Type B pancreatic cell (in vitro differentiated cells): Measurements from ENCODE around the gene D2HGDH. TPM values are rescaled to one million over a fixed set of nuclear protein-coding genes. Genes with fewer than 3 reads are reported as not detected.

Source experiments
- DNase-seq: peaks from one replicate; pipeline ENCODE4 v3.0.0; 2021; ENCODE audit warnings: mixed read lengths; ENCODE audit not compliant: unreplicated experiment; ENCODE audit errors: extremely low spot score
- H3K27ac Mint-ChIP-seq: 2 replicates; pipeline ENCODE4 v1.8.0; 2021; ENCODE audit warnings: mild to moderate bottlenecking, mixed read lengths
- H3K27me3 Mint-ChIP-seq: 2 replicates; pipeline ENCODE4 v1.8.0; 2021; ENCODE audit warnings: mixed read lengths
- H3K36me3 Mint-ChIP-seq: 2 replicates; pipeline ENCODE4 v1.8.0; 2021; ENCODE audit warnings: mixed read lengths
- H3K4me1 Mint-ChIP-seq: one replicate; pipeline ENCODE4 v1.8.0; 2021; ENCODE audit warnings: mixed read lengths; ENCODE audit not compliant: unreplicated experiment
- H3K4me3 Mint-ChIP-seq: 2 replicates; pipeline ENCODE4 v1.8.0; 2021; ENCODE audit warnings: mild to moderate bottlenecking, mixed read lengths
- H3K9me3 Mint-ChIP-seq: 2 replicates; pipeline ENCODE4 v1.8.0; 2021; ENCODE audit warnings: mixed read lengths
- CTCF ChIP-seq: fragments of 200-600 bp; sonication (generic); conservative IDR thresholded peaks from 2 replicates; pipeline ENCODE4 v1.5.0; 2021; ENCODE audit warnings: antibody characterized with exemption, mild to moderate bottlenecking
- total RNA-seq: library from RNA; stranded (reverse); gene quantifications from 2 replicates; pipeline ENCODE4 v1.2.1, GENCODE V29; 2021; ENCODE audit warnings: low replicate concordance

D2HGDH gene
- total RNA-seq, 1 donor from 2014 or later: 36.0 TPM

GRCh38 chr2:241751776-241752175 lies 17.3 kb downstream of the D2HGDH start:
- H3K36me3 Mint-ChIP-seq: peaks cover 8% of the 10 kb centered on the region
- H3K4me1 Mint-ChIP-seq: no peaks in the 10 kb centered on the region
- no peaks in the 10 kb centered on the region for H3K9me3 Mint-ChIP-seq
- no peak overlapping the region for H3K27ac Mint-ChIP-seq
- TF ChIP-seq CTCF: no peak
- no peak for DNase-seq
- no peaks in the 10 kb centered on the region for H3K27me3 Mint-ChIP-seq
- no peak overlapping the region for H3K4me3 Mint-ChIP-seq

DNA sequence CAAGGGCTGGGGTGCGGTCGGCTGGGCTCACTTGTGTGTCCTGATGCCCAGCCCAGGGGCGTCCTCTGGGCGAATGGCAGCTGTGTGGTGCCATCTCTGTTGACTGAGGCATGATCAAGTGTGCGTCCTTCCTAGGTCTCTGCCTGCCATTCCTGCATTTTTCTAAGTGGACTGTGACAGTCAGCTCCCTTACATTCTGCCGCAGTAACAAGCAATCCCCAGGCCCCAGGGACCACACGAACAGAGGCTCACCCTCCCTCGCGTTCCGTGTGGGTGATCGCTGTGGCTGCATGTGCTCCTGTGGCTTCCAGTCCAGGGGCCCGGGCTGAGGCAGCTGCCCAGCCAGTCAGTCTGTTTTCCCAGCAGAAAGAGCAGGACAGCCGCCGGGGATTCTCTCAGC lies 17.8 kb downstream of the D2HGDH start:
- H3K27ac Mint-ChIP-seq: no peak overlapping the region
- TF ChIP-seq CTCF: no peak
- H3K36me3 Mint-ChIP-seq: peaks cover 4% of the 10 kb centered on the region

DNA sequence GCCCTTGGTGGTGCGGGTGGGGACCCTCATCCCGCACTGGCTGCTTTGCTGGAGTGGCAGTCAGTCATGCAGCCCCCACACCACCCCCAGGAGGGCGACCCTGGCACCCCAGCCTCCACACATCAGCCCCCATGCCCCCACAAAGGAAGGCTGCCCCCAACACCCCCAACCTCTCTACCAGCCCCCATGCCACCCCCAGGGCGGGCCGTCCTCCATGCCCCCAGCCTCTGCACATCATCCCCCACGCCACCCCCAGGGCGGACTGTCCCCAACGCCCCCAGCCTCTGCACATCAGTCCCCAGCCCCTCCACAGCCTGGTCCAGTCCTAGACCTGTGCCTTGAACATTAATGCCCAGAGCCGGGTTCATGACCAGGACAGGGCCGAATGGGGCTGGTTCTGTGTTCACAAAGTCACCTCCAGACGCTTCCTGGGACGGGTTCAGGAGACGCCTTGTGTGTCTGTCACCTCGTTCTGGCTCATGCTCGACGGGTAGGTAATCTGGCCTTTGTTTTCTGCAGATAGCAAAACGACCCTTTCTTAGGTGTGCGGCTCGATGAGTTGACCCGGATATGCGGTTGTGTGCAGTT lies 18.4 kb downstream of the D2HGDH start:
- no peak for DNase-seq
- Mint-ChIP-seq H3K4me3 (no peak overlapping the region), H3K4me1 (no peaks in the 10 kb centered on the region), H3K27me3 (no peaks in the 10 kb centered on the region), H3K36me3 (peaks cover 3% of the 10 kb centered on the region), H3K27ac (no peak overlapping the region), H3K9me3 (no peaks in the 10 kb centered on the region)
- TF ChIP-seq CTCF: no peak

More for the DNA sequence above, 17.8 kb downstream of the D2HGDH start:
- Mint-ChIP-seq H3K9me3 (no peaks in the 10 kb centered on the region), H3K4me3 (no peak overlapping the region), H3K4me1 (no peaks in the 10 kb centered on the region), H3K27me3 (no peaks in the 10 kb centered on the region)
- DNase-seq: no peak

DNA sequence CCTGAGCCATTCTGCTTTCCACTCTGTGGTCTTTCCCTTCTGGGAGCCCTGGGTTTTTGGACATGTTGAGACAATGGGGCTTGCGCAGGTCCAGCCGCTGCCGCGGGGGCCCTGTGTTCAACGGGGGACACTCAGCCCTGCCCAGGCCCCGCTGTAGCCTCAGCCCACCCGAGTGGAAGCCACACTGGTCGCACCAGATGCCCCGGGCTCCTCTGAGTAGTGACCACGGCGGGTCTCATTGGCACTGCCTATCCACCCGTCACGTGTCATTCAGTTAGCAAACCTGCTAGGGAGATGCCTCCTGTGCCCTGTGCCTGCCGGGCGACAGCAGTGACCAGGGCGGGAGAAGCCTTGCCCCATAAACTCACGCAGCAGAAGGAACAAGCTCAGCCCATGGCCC lies 19.1 kb downstream of the D2HGDH start:
- no peaks in the 10 kb centered on the region for H3K9me3 Mint-ChIP-seq

DNA sequence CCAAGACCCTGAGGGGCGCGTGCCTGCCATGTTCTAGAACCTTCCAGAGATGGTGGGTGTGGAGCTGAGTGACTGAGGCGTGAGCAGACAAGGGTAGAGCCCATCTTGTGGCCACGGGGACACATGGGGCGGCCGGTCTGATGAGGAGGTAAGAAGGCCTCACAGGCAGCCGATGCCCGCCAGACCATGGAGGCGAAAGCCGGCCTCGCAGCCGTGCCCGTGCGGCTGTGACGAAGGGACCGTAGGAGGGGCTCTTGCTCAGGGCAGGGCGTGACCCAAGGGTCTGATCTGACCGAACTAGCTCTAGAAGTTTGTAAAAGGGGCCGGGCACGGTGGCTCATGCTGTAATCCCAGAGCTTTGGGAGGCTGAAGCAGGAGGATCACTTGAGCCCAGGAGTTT lies 19.6 kb downstream of the D2HGDH start:
- no peaks in the 10 kb centered on the region for H3K9me3 Mint-ChIP-seq
- peaks cover 3% of the 10 kb centered on the region for H3K4me1 Mint-ChIP-seq
- H3K36me3 Mint-ChIP-seq: peaks cover 3% of the 10 kb centered on the region
- DNase-seq: no peak
- TF ChIP-seq CTCF: no peak
- no peak overlapping the region for H3K4me3 Mint-ChIP-seq
- no peaks in the 10 kb centered on the region for H3K27me3 Mint-ChIP-seq
- H3K27ac Mint-ChIP-seq: no peak overlapping the region

More for the DNA sequence above, 19.1 kb downstream of the D2HGDH start:
- H3K27ac Mint-ChIP-seq: no peak overlapping the region
- no peak for DNase-seq
- H3K27me3 Mint-ChIP-seq: no peaks in the 10 kb centered on the region
- H3K4me1 Mint-ChIP-seq: no peaks in the 10 kb centered on the region
- TF ChIP-seq CTCF: no peak
- no peak overlapping the region for H3K4me3 Mint-ChIP-seq
- peaks cover 3% of the 10 kb centered on the region for H3K36me3 Mint-ChIP-seq

- TF ChIP-seq CTCF: no peak
- Mint-ChIP-seq H3K36me3 (peaks cover 7% of the 10 kb centered on the region), H3K27me3 (no peaks in the 10 kb centered on the region), H3K4me1 (peaks cover 11% of the 10 kb centered on the region), H3K27ac (no peak overlapping the region), H3K4me3 (no peak overlapping the region), H3K9me3 (no peaks in the 10 kb centered on the region)
- no peak for DNase-seq
Observed at GRCh38 chr2:241755166-241755565, 20.7 kb downstream of the D2HGDH start.
